ENCODE data around the gene PIEZO2.
A peak's percentile ranks its signal among the peaks of the same experiment; 100 is the strongest.

Gene PIEZO2

GRCh38 chr18:11024928-11025669 lies 124.3 kb downstream of the PIEZO2 start:
- no peak for DNase-seq

GRCh38 chr18:11021477-11021876 lies 127.9 kb downstream of the PIEZO2 start:
- no peak for DNase-seq

DNA sequence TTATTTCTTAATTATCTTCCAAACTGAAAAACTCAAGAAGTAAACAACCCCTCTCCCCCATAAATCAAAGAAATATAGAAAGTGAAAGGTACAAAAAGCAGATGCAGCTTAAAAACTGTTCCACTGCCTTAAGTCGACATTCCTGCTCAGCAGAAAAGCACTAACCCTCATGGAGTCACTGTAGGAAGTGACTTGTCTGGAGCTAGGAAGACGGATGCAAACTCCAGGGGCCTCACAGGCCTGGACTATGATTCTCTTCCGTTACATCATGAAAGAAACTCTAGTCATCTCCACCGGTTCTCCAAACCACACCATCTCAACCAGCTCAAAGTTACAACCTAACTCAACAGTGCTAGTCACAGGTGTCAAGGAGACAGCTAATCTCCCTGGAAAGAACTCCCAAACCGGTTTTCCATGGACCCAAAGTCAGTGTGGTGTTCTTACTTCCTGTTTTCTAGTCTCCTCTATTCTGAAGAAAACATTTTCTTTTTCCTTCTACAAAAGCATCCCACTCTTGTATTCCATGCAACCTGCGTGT lies 128.4 kb downstream of the PIEZO2 start:
- DNase-seq, result no peak

DNA sequence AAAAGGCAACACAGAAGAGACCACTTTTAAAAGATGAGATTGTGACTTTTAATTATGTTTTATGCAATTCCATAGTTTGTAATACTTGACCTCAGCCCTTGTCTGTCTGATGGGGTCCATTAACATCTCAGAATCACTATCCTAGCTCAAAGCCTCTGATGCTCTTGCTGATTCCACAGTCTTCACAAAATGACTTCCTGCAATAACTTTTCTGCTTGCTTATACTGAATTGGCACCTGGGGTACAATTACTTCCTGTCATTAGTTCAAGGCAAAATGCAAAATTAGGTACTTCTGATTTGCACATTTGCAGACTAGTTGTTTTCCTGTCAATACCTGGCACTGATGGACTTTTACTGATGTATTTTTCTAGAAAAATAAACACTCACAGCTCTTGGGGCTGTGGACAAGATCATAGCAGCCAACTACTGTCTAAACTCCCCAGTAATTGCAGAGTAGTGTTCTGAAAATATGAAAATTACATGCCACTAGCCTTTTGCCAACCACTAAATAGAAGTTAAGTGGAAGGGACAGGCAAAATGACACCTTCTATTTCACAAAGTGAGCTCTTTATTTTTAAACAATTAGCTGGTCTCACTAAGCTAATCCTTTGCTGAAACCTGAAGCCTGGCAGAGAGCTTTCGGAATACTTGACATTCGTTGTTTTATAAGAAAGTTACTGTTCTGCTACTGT lies 129.1 kb downstream of the PIEZO2 start:
- peak; percentile 5 for DNase-seq

- DNase-seq, result no peak
These were observed 129.9 kb downstream of the PIEZO2 start for GRCh38 chr18:11019295-11020105.

- no peak for DNase-seq
These were observed 139.5 kb downstream of the PIEZO2 start for GRCh38 chr18:11009869-11010268.

DNA sequence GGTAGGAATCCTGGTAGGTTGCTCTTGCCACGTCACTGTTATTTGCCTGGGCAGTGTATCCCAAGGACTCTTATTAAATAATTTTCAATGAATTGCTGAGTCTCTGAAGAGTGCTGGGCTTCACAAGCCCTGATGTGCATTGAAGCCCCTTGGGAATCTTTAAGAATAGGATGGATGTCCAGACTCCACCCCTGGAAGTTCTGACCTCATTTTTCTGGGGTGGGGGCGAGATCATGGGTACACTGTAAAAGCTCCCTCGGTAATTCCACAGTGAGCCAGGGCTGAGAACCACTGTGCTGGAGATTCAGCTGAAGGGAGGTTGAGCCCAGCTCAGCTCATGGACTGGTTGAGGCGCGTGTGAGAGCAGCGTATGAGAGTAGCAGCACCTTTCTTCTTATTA lies 140.2 kb downstream of the PIEZO2 start:
- DNase-seq, result no peak

DNA sequence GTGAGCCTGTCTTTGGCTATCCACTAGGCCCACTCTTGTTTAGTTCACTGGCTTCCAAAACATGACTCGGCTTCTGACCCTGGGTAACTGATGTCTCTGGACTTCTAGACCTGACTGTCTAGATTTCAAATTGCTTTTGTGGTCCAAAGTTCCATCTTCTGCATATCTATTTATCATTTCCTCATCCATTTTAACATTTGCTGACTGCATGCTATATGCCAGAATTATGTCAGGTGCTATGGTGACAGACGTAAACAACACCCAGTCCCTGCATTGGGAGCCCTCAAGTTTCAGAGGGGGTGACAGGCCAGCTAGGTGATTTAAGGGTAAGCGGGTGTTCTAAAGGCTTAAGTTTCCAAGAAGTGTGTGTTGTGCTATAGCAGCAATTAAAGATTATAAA lies 140.9 kb downstream of the PIEZO2 start:
- DNase-seq, result no peak

DNA sequence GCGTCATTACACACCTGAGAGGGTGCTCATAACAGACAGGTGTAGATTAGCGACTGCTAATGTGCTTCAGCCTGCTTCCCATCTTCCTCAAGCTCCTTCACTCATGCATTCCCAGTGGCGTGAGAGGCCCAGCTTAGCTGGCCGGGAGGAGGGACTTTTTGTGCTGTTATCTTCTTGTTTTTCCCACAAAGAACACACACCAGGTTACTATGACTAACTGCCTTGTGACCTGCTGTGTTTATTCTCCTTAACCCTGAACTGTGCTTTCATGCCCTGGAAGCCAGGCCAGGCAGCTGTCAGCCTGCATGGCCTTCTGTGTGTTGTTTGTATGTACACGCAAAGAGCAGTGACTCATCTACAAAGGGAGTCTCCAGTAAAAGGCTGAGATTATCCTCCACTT lies 143.8 kb downstream of the PIEZO2 start:
- no peak for DNase-seq

- DNase-seq, result no peak
These were observed 144.4 kb downstream of the PIEZO2 start for GRCh38 chr18:11004951-11005350.

GRCh38 chr18:11004294-11004693 lies 145.1 kb downstream of the PIEZO2 start:
- no peak for DNase-seq

GRCh38 chr18:11002796-11003195 lies 146.6 kb downstream of the PIEZO2 start:
- DNase-seq, result no peak

GRCh38 chr18:11002277-11002676 lies 147.1 kb downstream of the PIEZO2 start:
- no peak for DNase-seq

- DNase-seq, result no peak
These were observed 149.3 kb downstream of the PIEZO2 start for GRCh38 chr18:11000071-11000470.

- no peak for DNase-seq
These were observed 151.5 kb downstream of the PIEZO2 start for GRCh38 chr18:10997885-10998284.

DNA sequence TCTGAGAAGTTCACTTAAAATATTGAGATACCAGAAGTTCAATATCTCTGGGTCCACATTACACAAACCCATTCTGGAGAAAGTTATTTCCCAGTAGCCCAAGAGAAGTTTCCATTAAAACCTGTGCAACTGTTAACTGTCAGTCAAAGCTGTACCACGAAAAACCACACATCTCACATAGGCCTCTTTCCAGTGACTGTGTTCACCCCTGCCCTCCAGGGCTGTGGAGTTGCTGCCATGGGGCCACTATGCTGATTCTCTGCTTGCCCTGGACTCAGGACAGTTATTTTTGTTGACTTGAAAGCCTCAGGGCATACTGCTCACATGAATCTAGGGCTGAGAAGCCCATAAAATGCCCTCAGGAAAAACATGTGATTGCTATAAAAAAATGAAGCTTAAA lies 153.8 kb downstream of the PIEZO2 start:
- no peak for DNase-seq

GRCh38 chr18:10989486-10989885 lies 159.9 kb downstream of the PIEZO2 start:
- DNase-seq, result no peak

- no peak for DNase-seq
These were observed 163.7 kb downstream of the PIEZO2 start for GRCh38 chr18:10985689-10986088.

DNA sequence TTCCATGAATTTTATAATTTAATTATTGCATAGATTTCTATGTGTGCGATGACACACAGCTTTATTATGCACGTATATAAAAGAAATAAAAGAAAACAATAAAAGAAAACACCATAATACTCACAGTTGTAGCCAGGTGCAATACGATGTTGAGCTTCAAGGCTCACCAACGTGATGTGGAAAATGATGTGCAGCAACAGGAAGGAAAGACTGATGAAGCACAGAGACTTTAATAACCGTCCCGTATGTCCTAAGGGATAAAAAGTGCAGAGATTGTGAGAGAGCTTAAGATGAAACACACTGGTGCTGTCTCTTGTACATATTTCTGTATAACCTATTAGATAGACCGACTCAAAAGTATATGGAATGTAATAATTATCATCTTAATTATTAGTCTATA lies 170.0 kb downstream of the PIEZO2 start:
- DNase-seq, result no peak

- no peak for DNase-seq
These were observed 172.3 kb downstream of the PIEZO2 start for GRCh38 chr18:10977042-10977441.

DNA sequence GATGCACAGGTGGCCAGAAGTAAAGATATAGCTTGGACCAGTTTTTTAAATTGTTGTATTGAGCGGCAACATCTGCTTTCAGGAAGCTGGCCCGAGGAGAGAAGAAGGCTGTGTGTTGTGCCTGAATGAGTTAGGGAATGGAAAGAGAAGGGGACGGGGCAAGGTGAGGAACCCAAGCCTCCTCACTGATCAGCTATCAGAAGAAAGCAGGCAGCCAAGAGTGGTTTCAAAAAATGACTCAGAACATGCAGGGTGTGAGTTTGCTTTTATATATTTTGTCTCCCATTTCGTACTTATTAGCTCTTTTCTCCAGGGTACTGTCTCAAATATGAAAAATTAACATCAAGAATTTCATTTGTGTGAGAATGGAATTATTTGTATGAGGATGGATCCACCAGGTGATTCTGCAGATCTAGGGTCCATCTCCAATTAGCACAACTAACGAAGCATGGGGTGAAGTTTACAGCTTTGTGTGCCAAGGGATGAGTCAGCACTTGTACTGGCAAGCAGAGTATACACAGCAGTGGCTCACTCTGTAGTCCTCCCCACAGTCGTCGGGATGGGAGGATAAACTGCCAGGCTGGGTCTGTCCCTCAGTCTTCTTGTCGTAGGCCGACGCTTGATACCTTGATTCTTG lies 175.7 kb downstream of the PIEZO2 start:
- no peak for DNase-seq

DNA sequence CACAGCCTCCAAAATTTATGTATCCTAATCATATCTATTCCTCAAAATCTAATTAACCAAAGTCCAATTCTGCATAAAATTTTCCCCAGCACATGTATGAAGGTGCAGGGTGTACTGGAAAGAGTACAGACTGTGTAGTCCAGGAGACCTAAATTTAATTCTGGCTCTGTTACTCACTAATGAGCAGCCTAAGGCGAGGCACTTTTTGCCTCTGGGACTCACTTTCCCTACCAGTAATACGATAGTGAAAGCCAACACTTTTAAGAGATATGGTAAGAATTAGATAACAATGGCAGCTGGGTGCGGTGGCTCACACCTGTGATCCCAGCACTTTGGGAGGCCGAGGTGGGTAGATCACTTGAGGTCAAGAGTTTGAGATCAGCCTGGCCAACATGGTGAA lies 177.7 kb downstream of the PIEZO2 start:
- DNase-seq, result no peak

GRCh38 chr18:10965119-10965518 lies 184.2 kb downstream of the PIEZO2 start:
- no peak for DNase-seq

Data from NCI-H1417 treated with DMSO at 0.1 percent for 48 hours (cell line).